ENCODE measurements around the gene LRRN1.

GRCh38 chr3:3800080-3800455 lies 837 bp downstream of the LRRN1 start:
- TF ChIP-seq CTCF (conservative IDR thresholded peaks at IDR 0.05) (no peak), ZFX (IDR thresholded peaks at IDR 0.05) (no peak)
